Measurements from ENCODE around the gene CHRDL2. TPM values are rescaled to one million over a fixed set of nuclear protein-coding genes. Genes with fewer than 3 reads are reported as not detected.
A peak's percentile ranks its signal among the peaks of the same experiment; 100 is the strongest.

CHRDL2 gene
- total and polyA plus RNA-seq, 2 donors (not counting 3 experiments of a cell fraction or from before 2014, with no cell fraction given) = not detected

DNA sequence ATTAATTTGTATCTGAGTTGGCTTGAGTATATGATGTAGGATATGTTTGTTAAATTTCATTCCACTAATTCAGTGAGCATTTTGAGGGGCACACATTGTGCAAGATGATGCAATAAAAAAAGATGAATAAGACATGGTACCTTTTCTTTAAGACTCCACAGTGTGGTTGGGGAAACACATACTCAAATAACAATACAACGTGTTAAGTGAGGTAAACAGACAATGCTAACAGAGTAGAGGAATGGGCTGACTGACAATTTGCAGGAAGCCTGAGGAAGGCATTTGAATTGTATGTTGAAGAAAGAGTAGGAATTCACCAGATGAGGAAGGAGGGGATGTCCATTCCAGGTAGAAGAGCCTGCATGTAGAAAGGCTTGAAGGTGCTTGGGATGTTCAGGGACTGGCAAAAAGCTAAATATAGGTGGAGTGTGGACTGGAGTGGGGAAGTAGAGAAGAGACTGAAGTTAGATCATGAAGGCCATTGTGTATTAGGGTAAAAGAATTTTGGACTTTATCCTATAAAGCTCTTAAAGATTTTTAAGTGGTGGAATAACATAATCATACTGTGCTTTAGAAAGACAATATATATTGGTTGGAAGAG lies 24.3 kb upstream of the CHRDL2 start:
- no TSS peak for BruUV-seq (replicated peaks)
- intact Hi-C loops (cut with micrococcal nuclease) = loop anchor here (1.0 kb wide), 3 partner anchors 15 to 85 kb away; no protein-coding TSS in a partner anchor
- Histone ChIP-seq H3K36me3 (ENCODE audit: control insufficient read depth in 2 of 2, extremely low read depth in 1 of 2, insufficient read depth in 2 of 2, low read length in 2 of 2) (no peaks in the 10 kb centered on the region), H3K4me1 (ENCODE audit: control insufficient read depth, extremely low read depth, insufficient read depth, low read length) (peaks cover 39% of the 10 kb centered on the region), H3K9me1 (replicated peaks; ENCODE audit: control insufficient read depth, extremely low read depth, insufficient read depth, low read length) (no peaks in the 10 kb centered on the region), H3K27ac (ENCODE audit: insufficient read depth, low read depth, low read length) (peak overlapping the region; percentile 86), H3K79me2 (ENCODE audit: control insufficient read depth, insufficient read depth, low read length) (peaks cover 50% of the 10 kb centered on the region), H3K9me3 (replicated peaks; ENCODE audit: control insufficient read depth, insufficient read depth, low read length) (no peaks in the 10 kb centered on the region), H3K4me3 (replicated peaks in 1 of 3; ENCODE audit: insufficient read depth in 1 of 3, low read depth in 1 of 3, low read length in 3 of 3) (peak overlapping the region in 1 of 3 experiments; percentile 64), H2AFZ (ENCODE audit: low read depth, low read length) (no peak overlapping the region), H3K4me2 (ENCODE audit: insufficient read depth, low read length) (peak overlapping the region; percentile 95), H3K9ac (replicated peaks; ENCODE audit: extremely low read depth, insufficient read depth, low read length) (peak overlapping the region; percentile 19), H3K27me3 (ENCODE audit: control insufficient read depth in 2 of 2, insufficient read depth in 2 of 2, low read length in 2 of 2) (no peaks in the 10 kb centered on the region), H4K20me1 (replicated peaks; ENCODE audit: control insufficient read depth, extremely low read depth, insufficient read depth, low read length) (no peaks in the 10 kb centered on the region)
- dilution Hi-C loops (cut with MboI; ENCODE audit: extremely low pct_ligation_motif_present, low sequenced_read_pairs) = no loop called here
- ChIA-PET CTCF (interaction anchor here (0.9 to 3.9 kb wide), 9 partner anchors 11 to 67 kb away, joined by 3 to 26 read pairs (median 4); no protein-coding TSS in a partner anchor), POLR2A (interaction anchor here (0.6 to 1.0 kb wide), 3 partner anchors 15 to 66 kb away, joined by 3 to 4 read pairs (median 3); no protein-coding TSS in a partner anchor)
- TF ChIP-seq FOS (IDR thresholded peaks at IDR 0.05; ENCODE audit: borderline replicate concordance, insufficient read depth, low read length) (no peak), GATA2 (IDR thresholded peaks at IDR 0.05; ENCODE audit: insufficient read depth, insufficient read length, low read depth, low read length) (no peak), POLR2AphosphoS5 (IDR thresholded peaks at IDR 0.05; ENCODE audit: insufficient read depth, low read depth, low read length) (no peak), EZH2 (IDR thresholded peaks at IDR 0.05; ENCODE audit: borderline replicate concordance, low read depth, low read length, severe bottlenecking) (no peak)
- FAIRE-seq = no peak
- no peak for DNase-seq (ENCODE audit: low read depth, low spot score)

DNA sequence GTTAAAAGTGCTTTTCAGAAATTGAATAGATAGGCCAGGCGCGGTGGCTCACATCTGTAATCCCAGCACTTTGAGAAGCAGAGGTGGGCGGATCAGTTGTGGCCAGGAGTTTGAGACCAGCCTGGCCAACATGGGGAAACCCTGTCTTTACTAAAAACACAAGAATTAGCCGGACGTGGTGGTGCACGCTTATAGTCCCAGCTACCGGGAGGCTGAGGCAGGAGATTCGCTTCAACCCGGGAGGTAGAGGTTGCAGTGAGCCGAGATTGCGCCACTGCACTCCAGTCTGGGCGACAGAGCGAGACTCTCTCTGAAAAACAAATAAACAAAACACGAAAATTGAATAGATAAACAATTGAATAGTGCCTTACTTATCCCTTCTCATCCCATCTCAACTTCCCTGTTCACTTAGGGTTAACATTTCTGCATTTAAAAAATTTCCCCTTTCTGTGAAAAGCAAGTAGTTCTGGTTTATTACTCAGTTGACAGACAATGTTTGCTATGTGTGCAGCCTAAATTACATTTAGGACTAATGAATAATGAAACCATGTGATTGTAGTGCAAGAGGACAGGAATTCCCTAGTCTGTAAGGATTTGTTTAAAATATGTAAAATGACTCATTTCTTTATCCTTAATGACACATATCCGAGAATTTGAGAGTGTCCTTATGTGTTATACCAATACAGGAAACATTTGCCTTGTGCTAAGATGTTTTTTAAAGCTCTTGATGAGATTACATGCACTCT lies 23.5 kb upstream of the CHRDL2 start:
- peak overlapping the region in 2 of 3 experiments; percentile 14 to 64 for H3K4me3 ChIP-seq (replicated peaks in 1 of 3; ENCODE audit: insufficient read depth in 1 of 3, low read depth in 1 of 3, low read length in 3 of 3)
- intact Hi-C loops (cut with micrococcal nuclease) (loop anchor here (1.0 kb wide), 3 partner anchors 16 to 86 kb away; no protein-coding TSS in a partner anchor), dilution Hi-C loops (cut with MboI; ENCODE audit: extremely low pct_ligation_motif_present, low sequenced_read_pairs) (no loop called here)
- peak overlapping the region; percentile 86 for H3K27ac ChIP-seq (ENCODE audit: insufficient read depth, low read depth, low read length)
- no peaks in the 10 kb centered on the region for H3K9me3 ChIP-seq (replicated peaks; ENCODE audit: control insufficient read depth, insufficient read depth, low read length)
- CTCF ChIA-PET = interaction anchor here (0.9 to 3.9 kb wide), 9 partner anchors 10 to 67 kb away, joined by 3 to 26 read pairs (median 4); no protein-coding TSS in a partner anchor
- H3K27me3 ChIP-seq (ENCODE audit: control insufficient read depth in 2 of 2, insufficient read depth in 2 of 2, low read length in 2 of 2) = no peaks in the 10 kb centered on the region
- peaks cover 46% of the 10 kb centered on the region for H3K4me1 ChIP-seq (ENCODE audit: control insufficient read depth, extremely low read depth, insufficient read depth, low read length)
- H4K20me1 ChIP-seq (replicated peaks; ENCODE audit: control insufficient read depth, extremely low read depth, insufficient read depth, low read length) = no peaks in the 10 kb centered on the region
- POLR2A ChIA-PET = interaction anchor here (0.6 to 1.0 kb wide), 3 partner anchors 15 to 66 kb away, joined by 3 to 4 read pairs (median 3); no protein-coding TSS in a partner anchor
- peak overlapping the region; percentile 95 for H3K4me2 ChIP-seq (ENCODE audit: insufficient read depth, low read length)
- no peaks in the 10 kb centered on the region for H3K9me1 ChIP-seq (replicated peaks; ENCODE audit: control insufficient read depth, extremely low read depth, insufficient read depth, low read length)
- BruUV-seq (replicated peaks) = TSS peak; percentile 97
- TF ChIP-seq, protein P1, sequence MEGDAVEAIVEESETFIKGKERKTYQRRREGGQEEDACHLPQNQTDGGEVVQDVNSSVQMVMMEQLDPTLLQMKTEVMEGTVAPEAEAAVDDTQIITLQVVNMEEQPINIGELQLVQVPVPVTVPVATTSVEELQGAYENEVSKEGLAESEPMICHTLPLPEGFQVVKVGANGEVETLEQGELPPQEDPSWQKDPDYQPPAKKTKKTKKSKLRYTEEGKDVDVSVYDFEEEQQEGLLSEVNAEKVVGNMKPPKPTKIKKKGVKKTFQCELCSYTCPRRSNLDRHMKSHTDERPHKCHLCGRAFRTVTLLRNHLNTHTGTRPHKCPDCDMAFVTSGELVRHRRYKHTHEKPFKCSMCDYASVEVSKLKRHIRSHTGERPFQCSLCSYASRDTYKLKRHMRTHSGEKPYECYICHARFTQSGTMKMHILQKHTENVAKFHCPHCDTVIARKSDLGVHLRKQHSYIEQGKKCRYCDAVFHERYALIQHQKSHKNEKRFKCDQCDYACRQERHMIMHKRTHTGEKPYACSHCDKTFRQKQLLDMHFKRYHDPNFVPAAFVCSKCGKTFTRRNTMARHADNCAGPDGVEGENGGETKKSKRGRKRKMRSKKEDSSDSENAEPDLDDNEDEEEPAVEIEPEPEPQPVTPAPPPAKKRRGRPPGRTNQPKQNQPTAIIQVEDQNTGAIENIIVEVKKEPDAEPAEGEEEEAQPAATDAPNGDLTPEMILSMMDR (IDR thresholded peaks at IDR 0.05; ENCODE audit: extremely low read depth in 1 of 2, insufficient read depth in 1 of 2, low read depth in 1 of 2, low read length in 2 of 2) = no peak
- peak; percentile 99 for TF ChIP-seq JUN (IDR thresholded peaks at IDR 0.05; ENCODE audit: borderline replicate concordance, insufficient read depth, insufficient read length, low read depth)
- TF ChIP-seq POLR2A (IDR thresholded peaks at IDR 0.05; ENCODE audit: low read depth, low read length) = peak; percentile 53
- peak; percentile 47 for TF ChIP-seq POLR2AphosphoS5 (IDR thresholded peaks at IDR 0.05; ENCODE audit: insufficient read depth, low read depth, low read length)
- no peak for TF ChIP-seq GATA2 (IDR thresholded peaks at IDR 0.05; ENCODE audit: insufficient read depth, insufficient read length, low read depth, low read length)
- peak; percentile 95 for TF ChIP-seq FOS (IDR thresholded peaks at IDR 0.05; ENCODE audit: borderline replicate concordance, insufficient read depth, low read length)
- no peak for TF ChIP-seq MYC (IDR thresholded peaks at IDR 0.05; ENCODE audit: low read depth, low read length)
- TF ChIP-seq, protein P2, sequence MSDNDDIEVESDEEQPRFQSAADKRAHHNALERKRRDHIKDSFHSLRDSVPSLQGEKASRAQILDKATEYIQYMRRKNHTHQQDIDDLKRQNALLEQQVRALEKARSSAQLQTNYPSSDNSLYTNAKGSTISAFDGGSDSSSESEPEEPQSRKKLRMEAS (IDR thresholded peaks at IDR 0.05; ENCODE audit: insufficient read depth, insufficient read length) = no peak
- no peak for TF ChIP-seq EZH2 (IDR thresholded peaks at IDR 0.05; ENCODE audit: borderline replicate concordance, low read depth, low read length, severe bottlenecking)
- FAIRE-seq (peak; percentile 72), DNase-seq (ENCODE audit: low read depth, low spot score) (peak; percentile 92)
- H2AFZ ChIP-seq (ENCODE audit: low read depth, low read length) = no peak overlapping the region
- H3K79me2 ChIP-seq (ENCODE audit: control insufficient read depth, insufficient read depth, low read length) = peaks cover 58% of the 10 kb centered on the region
- peak overlapping the region; percentile 67 for H3K9ac ChIP-seq (replicated peaks; ENCODE audit: extremely low read depth, insufficient read depth, low read length)
- no peaks in the 10 kb centered on the region for H3K36me3 ChIP-seq (ENCODE audit: control insufficient read depth in 2 of 2, extremely low read depth in 1 of 2, insufficient read depth in 2 of 2, low read length in 2 of 2)
